Aorta (tissue), 5 donors: ENCODE data around the gene TEX48. TPM values are rescaled to one million over a fixed set of nuclear protein-coding genes. Genes with fewer than 3 reads are reported as not detected.

Experiments
- ATAC-seq: fragments of 200-7000 bp; cut with Tn5 transposase; one replicate; pipeline ENCODE4 v1.9.1; 2022; ENCODE audit warnings: moderate library complexity; ENCODE audit not compliant: low FRiP score
- DNase-seq, 2 donors: peaks; one replicate each; pipeline ENCODE4 v3.0.0-alpha.2; 2020
- H3K27ac ChIP-seq, 2 donors: one replicate each; pipeline ENCODE4 v1.5.1; 2013; ENCODE audit warnings: low read length in 2 of 2, mild to moderate bottlenecking in 2 of 2, moderate library complexity in 2 of 2, control low read depth in 1 of 2, inconsistent platforms in 1 of 2, low read depth in 1 of 2
- H3K27me3 ChIP-seq, 2 donors: one replicate each; pipeline ENCODE4 v1.6.1; 2013; ENCODE audit warnings: control low read depth in 1 of 2, low read length in 1 of 2, mild to moderate bottlenecking in 1 of 2, moderate library complexity in 1 of 2; ENCODE audit not compliant: insufficient read depth in 2 of 2, control insufficient read depth in 1 of 2
- H3K36me3 ChIP-seq, 2 donors: one replicate each; pipeline ENCODE4 v1.6.1; 2013; ENCODE audit warnings: control low read depth in 1 of 2, low read length in 1 of 2, mild to moderate bottlenecking in 1 of 2; ENCODE audit not compliant: insufficient read depth in 2 of 2, control insufficient read depth in 1 of 2
- H3K4me1 ChIP-seq, 2 donors: one replicate each; pipeline ENCODE4 v1.6.1; 2013; ENCODE audit warnings: low read length in 2 of 2, control low read depth in 1 of 2, mild to moderate bottlenecking in 1 of 2, moderate library complexity in 1 of 2; ENCODE audit not compliant: insufficient read depth in 2 of 2, control insufficient read depth in 1 of 2
- H3K4me3 ChIP-seq, 2 donors: one replicate each; pipeline ENCODE4 v1.5.1; 2013; ENCODE audit warnings: low read length in 2 of 2, control low read depth in 1 of 2, mild to moderate bottlenecking in 1 of 2
- H3K9me3 ChIP-seq: one replicate; pipeline ENCODE4 v1.6.1; 2013; ENCODE audit warnings: mild to moderate bottlenecking, low read length; ENCODE audit not compliant: control insufficient read depth
- WGBS, 2 donors: extraction: QIAGEN DNeasy Blood & Tissue Kit; methylation state at CpG; one replicate each; pipeline ENCODE4 v1.1.7; 2013; 5-methylcytosine and 5-hydroxymethylcytosine counted together
- intact Hi-C, 2 donors: fragments of 100-400 bp; cut with DNase I; formaldehyde crosslinking; loops; one replicate each; pipeline versions ENCODE4 v1.14.2 to v1.15.0; 2022
- polyA plus RNA-seq, 2 donors: library from polyadenylated mRNA; stranded (reverse); fragments of 200-250 nt; gene quantifications; one replicate each; pipeline ENCODE4 v1.2.3, GENCODE V29; 2013
- total RNA-seq, 2 donors: library from RNA; stranded (reverse); fragmentation: NEBNext Ultra II Directional; extraction: Animal tissue kit (Norgen Biotek cat#: 25700); gene quantifications; one replicate each; pipeline ENCODE4 v1.2.1, GENCODE V29; 2021
- donor health status: healthy with polysubstance abuse.
- donor health status: Bipolar disorder and iron deficiency.
- donor health status: DM: no; HTN: no; CAD: no.
- donor health status: DM: no; HTN: no; CAD: no.
- donor health status: DM: yes; HTN: yes; CAD: no.

The TEX48 gene
- total and polyA plus RNA-seq, 4 donors = not detected

DNA sequence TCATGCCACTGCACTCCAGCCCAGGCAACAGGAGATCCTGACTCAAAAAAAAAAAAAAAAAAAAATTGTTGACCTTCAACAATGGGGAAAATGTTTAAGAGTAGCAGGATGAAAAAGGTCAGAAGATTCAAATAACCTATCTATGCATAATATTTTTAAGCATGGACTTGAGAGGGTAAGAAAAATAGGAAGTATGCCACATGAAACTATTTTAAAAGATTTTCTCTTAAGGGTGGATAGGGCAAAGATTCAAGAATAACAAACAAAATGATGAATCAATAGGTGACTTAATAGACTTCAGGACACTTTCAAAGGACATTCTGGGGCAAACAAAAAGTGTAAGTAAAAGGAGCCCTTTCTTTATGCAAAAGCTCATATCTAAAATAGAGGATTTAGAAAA, 3.2 kb downstream of the TEX48 start:
- Histone ChIP-seq H3K27me3 (no peaks in the 10 kb centered on the region), H3K27ac (no peak overlapping the region), H3K4me3 (no peak overlapping the region), H3K36me3 (no peaks in the 10 kb centered on the region), H3K4me1 (no peaks in the 10 kb centered on the region), H3K9me3 (no peaks in the 10 kb centered on the region)
- intact Hi-C loops = loop anchor here in 1 of 2 donors (5.0 kb wide), 1 partner anchor 334 kb away; no protein-coding TSS in a partner anchor
- no peak for DNase-seq
- no peak for ATAC-seq

DNA sequence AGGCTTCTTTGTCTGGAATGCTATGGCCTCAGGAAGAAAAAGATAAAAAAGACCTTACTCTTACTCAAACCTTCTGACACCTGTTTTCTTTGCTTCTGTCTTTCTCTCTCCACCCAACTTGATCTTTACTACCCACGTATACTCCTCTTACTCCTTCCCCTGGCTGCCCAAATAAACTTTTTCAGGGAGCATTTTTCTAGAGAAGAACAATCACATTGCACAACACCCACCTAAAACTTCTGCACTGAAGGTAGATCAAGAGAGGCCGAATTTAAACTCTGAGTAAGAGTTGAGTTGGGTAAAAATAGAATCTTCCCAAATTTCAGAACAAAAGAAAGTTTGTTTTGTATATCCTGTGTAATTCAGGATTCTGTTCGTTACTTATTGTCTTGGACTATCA, 3.9 kb downstream of the TEX48 start:
- intact Hi-C loops = loop anchor here in 1 of 2 donors (5.0 kb wide), 1 partner anchor 334 kb away; no protein-coding TSS in a partner anchor
- Histone ChIP-seq H3K4me3 (no peak overlapping the region), H3K9me3 (no peaks in the 10 kb centered on the region), H3K36me3 (no peaks in the 10 kb centered on the region), H3K27me3 (no peaks in the 10 kb centered on the region), H3K4me1 (no peaks in the 10 kb centered on the region), H3K27ac (no peak overlapping the region)
- WGBS, 2 donors = 64 to 74% methylated on average over 3 of the region's 3 CpGs
- DNase-seq (no peak), ATAC-seq (no peak)

DNA sequence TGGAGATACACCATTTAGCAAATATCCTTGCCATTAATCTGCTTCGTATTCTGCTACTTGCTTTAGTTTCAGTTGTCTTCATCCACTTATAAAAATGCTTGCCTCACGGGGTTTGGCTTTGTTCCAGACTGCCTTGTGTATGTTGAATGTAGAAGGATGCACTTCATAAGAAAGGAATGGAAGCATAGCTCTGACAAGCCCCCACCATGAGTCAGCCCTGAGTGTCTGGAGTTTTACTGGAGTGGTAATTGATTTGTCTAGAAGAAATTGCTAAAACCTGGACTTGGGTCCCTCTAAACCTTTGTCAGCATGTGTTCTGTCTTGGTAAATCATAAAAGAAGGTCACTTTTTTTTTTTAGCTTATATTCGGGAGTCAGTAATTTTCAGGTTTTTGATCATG, 4.6 kb downstream of the TEX48 start:
- 24 to 29% methylated on average over 3 of the region's 3 CpGs for WGBS, 2 donors
- intact Hi-C loops = loop anchor here in 1 of 2 donors (5.0 kb wide), 1 partner anchor 335 kb away; no protein-coding TSS in a partner anchor
- no peaks in the 10 kb centered on the region for H3K27me3 ChIP-seq
- no peak for ATAC-seq
- DNase-seq = peak in 1 of 2 donors; percentile 50
- no peak overlapping the region for H3K4me3 ChIP-seq
- H3K36me3 ChIP-seq = no peaks in the 10 kb centered on the region
- no peak overlapping the region for H3K27ac ChIP-seq
- no peaks in the 10 kb centered on the region for H3K9me3 ChIP-seq
- H3K4me1 ChIP-seq = no peaks in the 10 kb centered on the region

DNA sequence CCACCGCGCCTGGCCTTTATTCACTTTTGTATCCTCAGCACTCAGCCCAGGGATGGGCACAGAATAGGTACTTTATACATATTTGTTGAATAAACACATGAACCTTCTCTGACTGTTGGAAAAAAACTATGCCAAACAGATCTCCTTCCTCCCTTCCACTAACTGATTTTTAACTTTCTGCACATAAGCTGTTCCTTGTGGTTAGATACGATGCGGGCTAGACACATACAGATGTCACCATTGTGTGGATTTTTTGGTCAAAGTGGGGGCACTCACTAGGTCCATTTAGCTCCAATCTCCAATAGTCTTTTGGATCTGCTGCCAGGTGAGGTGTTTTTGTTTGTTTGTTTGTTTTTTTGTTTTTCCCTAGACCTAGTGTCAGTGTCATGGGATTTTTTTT, 5.1 kb downstream of the TEX48 start:
- WGBS, 2 donors = 93 to 95% methylated on average over 4 of the region's 4 CpGs
- Histone ChIP-seq H3K4me3 (no peak overlapping the region), H3K27ac (no peak overlapping the region), H3K9me3 (no peaks in the 10 kb centered on the region), H3K27me3 (no peaks in the 10 kb centered on the region), H3K4me1 (no peaks in the 10 kb centered on the region), H3K36me3 (no peaks in the 10 kb centered on the region)
- no peak for ATAC-seq
- intact Hi-C loops = loop anchor here in 1 of 2 donors (5.0 kb wide), 1 partner anchor 335 kb away; no protein-coding TSS in a partner anchor
- DNase-seq = no peak

DNA sequence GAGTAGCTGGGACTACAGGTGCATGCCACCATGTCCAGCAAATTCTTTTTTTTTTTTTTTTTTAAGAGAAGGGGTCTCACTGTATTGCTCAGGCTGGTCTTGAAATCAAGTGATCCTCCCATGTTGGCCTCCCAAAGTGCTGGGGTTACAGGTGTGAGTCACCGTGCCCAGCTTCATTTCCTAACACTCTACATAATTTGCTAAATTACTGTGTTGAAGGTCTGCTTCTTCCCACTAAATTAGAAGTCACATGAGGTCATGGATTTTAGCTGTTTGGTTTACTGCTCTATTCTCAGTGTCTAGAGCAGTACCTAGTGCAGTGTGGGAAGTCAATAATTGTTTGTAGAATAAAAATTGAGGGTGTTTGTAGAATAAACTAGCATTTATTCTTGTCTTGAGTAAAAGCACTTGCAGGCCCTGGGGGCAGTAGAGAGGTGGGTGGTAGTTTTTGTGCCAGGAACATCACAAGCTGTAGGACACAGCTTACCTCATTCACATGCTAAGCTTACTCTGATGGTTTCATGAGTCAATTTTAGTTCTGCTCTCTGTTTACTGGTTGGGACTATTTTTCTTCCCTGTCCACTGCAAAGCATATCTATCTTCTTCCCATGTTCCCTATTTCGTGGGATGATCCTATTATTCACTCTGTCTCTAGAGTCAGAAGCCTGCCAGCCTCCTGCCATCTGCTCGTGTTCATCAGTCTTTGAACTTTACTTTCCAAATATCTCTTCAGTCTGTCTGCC, 7.0 kb downstream of the TEX48 start:
- Histone ChIP-seq H3K4me3 (no peak overlapping the region), H3K36me3 (no peaks in the 10 kb centered on the region), H3K27me3 (no peaks in the 10 kb centered on the region), H3K4me1 (no peaks in the 10 kb centered on the region), H3K9me3 (no peaks in the 10 kb centered on the region), H3K27ac (no peak overlapping the region)
- 87 to 89% methylated on average over 3 of the region's 3 CpGs for WGBS, 2 donors
- DNase-seq (no peak), ATAC-seq (no peak)
- intact Hi-C loops = loop anchor here (5.0 kb wide), 1 partner anchor 337 kb away; no protein-coding TSS in a partner anchor

DNA sequence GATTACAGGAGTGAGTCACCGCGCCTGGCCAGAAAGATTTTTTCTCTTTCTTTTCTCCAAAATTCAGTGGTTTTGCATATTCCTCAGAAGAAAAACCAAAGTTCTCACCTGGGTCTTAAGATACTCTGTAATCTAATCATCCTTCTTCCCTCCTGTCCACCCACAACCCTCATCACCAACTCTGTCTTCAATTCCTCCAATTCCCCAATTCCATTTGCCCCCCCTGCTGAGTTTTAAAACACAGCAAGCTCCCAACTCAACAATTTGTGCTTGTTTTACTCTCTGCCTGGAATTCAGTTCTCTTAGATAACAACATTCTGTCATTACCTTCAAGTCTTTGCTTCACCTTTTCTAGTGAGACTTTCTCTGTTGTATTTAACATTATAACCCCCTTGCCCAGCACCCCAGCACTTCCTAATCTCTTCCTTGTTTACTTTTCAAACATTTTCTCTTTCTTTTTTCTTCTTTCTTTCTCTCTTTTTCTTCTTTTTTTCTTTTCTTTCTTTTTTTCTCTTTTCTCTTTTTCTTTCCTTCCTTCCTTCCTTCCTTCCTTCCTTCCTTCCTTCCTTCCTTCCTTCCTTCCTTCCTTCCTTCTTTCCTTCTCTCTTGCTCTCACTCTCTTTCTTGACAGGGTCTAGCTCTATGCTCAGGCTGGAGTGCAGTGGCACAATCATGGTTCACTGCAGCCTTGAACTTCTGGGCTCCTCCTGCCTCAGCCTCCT, 7.8 kb downstream of the TEX48 start:
- ATAC-seq = no peak
- Histone ChIP-seq H3K4me3 (no peak overlapping the region), H3K9me3 (no peaks in the 10 kb centered on the region), H3K4me1 (no peaks in the 10 kb centered on the region), H3K27me3 (no peaks in the 10 kb centered on the region), H3K36me3 (no peaks in the 10 kb centered on the region), H3K27ac (no peak overlapping the region)
- no peak for DNase-seq
- 96 to 97% methylated on average over 2 of the region's 2 CpGs for WGBS, 2 donors
- intact Hi-C loops = loop anchor here in 1 of 2 donors (5.0 kb wide), 1 partner anchor 338 kb away; no protein-coding TSS in a partner anchor

DNA sequence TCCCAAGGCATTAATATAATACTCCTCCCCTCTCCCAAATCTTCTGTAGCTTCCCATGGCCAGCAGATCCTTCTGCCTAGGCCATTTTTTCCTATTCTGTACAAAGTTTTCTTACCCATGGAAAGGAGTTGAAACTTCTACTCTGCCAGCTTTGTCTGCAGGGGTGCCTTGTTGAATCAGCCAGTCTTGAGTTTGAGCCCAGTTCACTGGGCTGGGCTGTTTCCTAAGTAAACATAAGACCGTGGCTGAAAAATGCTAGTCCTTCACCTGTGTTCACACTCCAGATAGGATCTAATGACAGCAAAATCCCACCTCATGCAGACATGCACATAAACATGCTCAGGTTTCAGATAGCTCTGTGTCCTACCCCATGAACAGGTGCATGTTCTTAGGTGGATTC, 10.4 kb downstream of the TEX48 start:
- no peak for ATAC-seq
- intact Hi-C loops = loop anchor here in 1 of 2 donors (5.0 kb wide), 1 partner anchor 341 kb away; no protein-coding TSS in a partner anchor
- WGBS, 2 donors = 0 to 4% methylated on average over 1 of the region's 1 CpG

DNA sequence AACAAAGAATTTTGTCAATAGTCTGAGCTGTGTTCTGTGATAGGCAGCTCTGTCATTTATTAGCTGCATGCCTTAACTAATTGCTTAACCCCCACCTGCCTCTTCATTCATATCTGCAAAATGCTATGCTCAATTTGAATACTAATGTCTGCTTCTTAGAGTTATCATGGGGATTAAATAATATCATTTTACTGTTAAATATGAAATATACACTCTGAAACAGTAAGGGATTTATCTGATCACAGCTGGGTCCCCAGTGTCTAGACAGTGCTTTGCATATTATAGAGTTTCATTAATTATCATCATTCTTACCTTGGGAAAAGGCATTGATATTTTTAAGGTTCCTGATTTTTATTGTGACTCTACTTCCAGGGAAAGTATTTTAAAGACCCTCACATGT, 12.0 kb downstream of the TEX48 start:
- Histone ChIP-seq H3K27ac (no peak overlapping the region), H3K4me3 (no peak overlapping the region), H3K9me3 (no peaks in the 10 kb centered on the region), H3K4me1 (no peaks in the 10 kb centered on the region), H3K36me3 (no peaks in the 10 kb centered on the region), H3K27me3 (no peaks in the 10 kb centered on the region)
- DNase-seq = no peak
- intact Hi-C loops = loop anchor here in 1 of 2 donors (5.0 kb wide), 1 partner anchor 342 kb away; no protein-coding TSS in a partner anchor
- no peak for ATAC-seq

More for the DNA sequence above, 10.4 kb downstream of the TEX48 start:
- H3K27me3 ChIP-seq = no peaks in the 10 kb centered on the region
- no peaks in the 10 kb centered on the region for H3K36me3 ChIP-seq
- H3K9me3 ChIP-seq = no peaks in the 10 kb centered on the region
- no peaks in the 10 kb centered on the region for H3K4me1 ChIP-seq
- H3K27ac ChIP-seq = no peak overlapping the region
- DNase-seq = no peak
- H3K4me3 ChIP-seq = no peak overlapping the region
